GM23338 (cell line): ENCODE measurements around the gene ALX3. TPM values are rescaled to one million over a fixed set of nuclear protein-coding genes. Genes with fewer than 3 reads are reported as not detected.

Experiments
- ATAC-seq: fragments of 200-7000 bp; cut with Tn5 transposase; 3 replicates; pipeline ENCODE4 v1.9.1; 2020
- DNase-seq: peaks from one replicate; pipeline ENCODE4 v3.0.0-alpha.2; 2015; ENCODE audit warnings: low spot score
- H2AFZ ChIP-seq: fragments of 200-600 bp; sonication (generic); 2 replicates; pipeline ENCODE4 v1.8.0; 2016; ENCODE audit warnings: antibody characterized with exemption, mild to moderate bottlenecking, moderate library complexity
- H3F3A ChIP-seq: fragments of 200-600 bp; sonication (generic); replicated peaks from 2 replicates; pipeline ENCODE4 v1.8.0; 2017; ENCODE audit warnings: antibody characterized with exemption, mixed run types, low read depth
- H3K27ac ChIP-seq: fragments of 200-600 bp; sonication (generic); 2 replicates; pipeline ENCODE4 v1.6.1; 2016; ENCODE audit warnings: low read depth
- H3K27me3 ChIP-seq: fragments of 200-600 bp; sonication (generic); 2 replicates; pipeline ENCODE4 v1.8.0; 2016; ENCODE audit warnings: mild to moderate bottlenecking, mixed run types, moderate library complexity; ENCODE audit not compliant: insufficient read depth
- H3K36me3 ChIP-seq: fragments of 200-600 bp; sonication (generic); 2 replicates; pipeline ENCODE4 v1.8.0; 2016; ENCODE audit warnings: mild to moderate bottlenecking; ENCODE audit not compliant: insufficient read depth
- H3K4me1 ChIP-seq: fragments of 200-600 bp; sonication (generic); 2 replicates; pipeline ENCODE4 v1.8.0; 2016; ENCODE audit warnings: mild to moderate bottlenecking, moderate library complexity; ENCODE audit not compliant: insufficient read depth
- H3K4me2 ChIP-seq: fragments of 200-600 bp; sonication (generic); 2 replicates; pipeline ENCODE4 v1.7.1; 2017; ENCODE audit warnings: mixed run types
- H3K4me3 ChIP-seq: fragments of 200-600 bp; sonication (generic); 2 replicates; pipeline ENCODE4 v1.6.1; 2016; ENCODE audit warnings: mixed run types
- H3K79me2 ChIP-seq: fragments of 200-600 bp; sonication (generic); replicated peaks from 2 replicates; pipeline ENCODE4 v1.8.0; 2017; ENCODE audit warnings: mild to moderate bottlenecking; ENCODE audit not compliant: insufficient read depth
- H3K9me2 ChIP-seq: fragments of 200-600 bp; sonication (generic); 2 replicates; pipeline ENCODE4 v1.8.0; 2017; ENCODE audit not compliant: insufficient read depth
- H4K20me1 ChIP-seq: fragments of 200-600 bp; sonication (generic); replicated peaks from 2 replicates; pipeline ENCODE4 v1.8.0; 2017; ENCODE audit warnings: mild to moderate bottlenecking; ENCODE audit not compliant: insufficient read depth
- H3K27ac Mint-ChIP-seq: 2 replicates; pipeline ENCODE4 v1.8.0; 2020; ENCODE audit warnings: inconsistent platforms, mild to moderate bottlenecking, moderate library complexity, mixed read lengths
- H3K27me3 Mint-ChIP-seq: 3 replicates; pipeline ENCODE4 v1.8.0; 2022; ENCODE audit warnings: low read depth, mild to moderate bottlenecking, moderate library complexity, mixed read lengths, inconsistent platforms; ENCODE audit not compliant: insufficient read depth, poor library complexity
- H3K36me3 Mint-ChIP-seq: 3 replicates; pipeline ENCODE4 v1.8.0; 2021; ENCODE audit warnings: low read depth, mild to moderate bottlenecking, inconsistent platforms, moderate library complexity, mixed read lengths
- H3K4me1 Mint-ChIP-seq: 3 replicates; pipeline ENCODE4 v1.8.0; 2020; ENCODE audit warnings: mild to moderate bottlenecking, inconsistent platforms, mixed read lengths
- H3K4me3 Mint-ChIP-seq: 3 replicates; pipeline ENCODE4 v1.8.0; 2021; ENCODE audit warnings: moderate library complexity, mild to moderate bottlenecking, inconsistent platforms, mixed read lengths
- H3K9me3 Mint-ChIP-seq: 3 replicates; pipeline ENCODE4 v1.8.0; 2020; ENCODE audit warnings: moderate library complexity, mild to moderate bottlenecking, inconsistent platforms, mixed read lengths
- CREB1 ChIP-seq: fragments of 250-450 bp; sonication (Bioruptor Pico); IDR thresholded peaks from 2 replicates; pipeline ENCODE4 v1.5.0; 2020; ENCODE audit warnings: low read depth, mild to moderate bottlenecking, moderate library complexity
- CTCF ChIP-seq, 2 experiments: fragments of 200-600 bp in 1 of 2; sonication (generic) in 1 of 2; conservative IDR thresholded peaks; 2 replicates each; pipeline versions ENCODE4 v1.5.1 to v1.6.1; 2016 to 2017; ENCODE audit warnings: antibody characterized with exemption in 2 of 2, low read depth in 2 of 2, mild to moderate bottlenecking in 2 of 2, moderate library complexity in 1 of 2
- ETS1 ChIP-seq: IDR thresholded peaks from 2 replicates; pipeline ENCODE4 v1.6.1; 2016; ENCODE audit warnings: antibody characterized with exemption
- EZH2 ChIP-seq: fragments of 200-600 bp; sonication (generic); IDR thresholded peaks from one replicate; pipeline ENCODE4 v1.8.0; 2017; ENCODE audit warnings: antibody characterized with exemption, mild to moderate bottlenecking, low read depth; ENCODE audit not compliant: unreplicated experiment
- EZH2phosphoT487 ChIP-seq: fragments of 200-600 bp; sonication (generic); IDR thresholded peaks from one replicate; pipeline ENCODE4 v1.8.1; 2018; ENCODE audit warnings: antibody characterized with exemption; ENCODE audit not compliant: unreplicated experiment
- JUNB ChIP-seq: IDR thresholded peaks from one replicate; pipeline ENCODE4 v1.6.1; 2016; ENCODE audit warnings: antibody characterized with exemption; ENCODE audit not compliant: unreplicated experiment
- NANOG ChIP-seq: IDR thresholded peaks from 2 replicates; pipeline ENCODE4 v1.6.1; 2016; ENCODE audit warnings: antibody characterized with exemption, borderline replicate concordance
- POLR2AphosphoS5 ChIP-seq: IDR thresholded peaks from 2 replicates; pipeline ENCODE4 v1.6.1; 2016; ENCODE audit warnings: antibody characterized with exemption, low read depth
- REST ChIP-seq: IDR thresholded peaks from one replicate; pipeline ENCODE4 v1.6.1; 2018; ENCODE audit warnings: antibody characterized with exemption; ENCODE audit not compliant: unreplicated experiment
- STAT1 ChIP-seq: IDR thresholded peaks from one replicate; pipeline ENCODE4 v1.6.1; 2016; ENCODE audit warnings: antibody characterized with exemption; ENCODE audit not compliant: unreplicated experiment
- ZNF114 ChIP-seq: fragments of 250-450 bp; sonication (Bioruptor Pico); IDR thresholded peaks from 2 replicates; pipeline ENCODE4 v1.5.0; 2020; ENCODE audit warnings: mild to moderate bottlenecking, moderate library complexity
- ZNF331 ChIP-seq: fragments of 250-450 bp; sonication (Bioruptor Pico); IDR thresholded peaks from 2 replicates; pipeline ENCODE4 v1.5.0; 2020; ENCODE audit warnings: low read depth, mild to moderate bottlenecking, moderate library complexity
- ZNF462 ChIP-seq: fragments of 250-450 bp; sonication (Bioruptor Pico); IDR thresholded peaks from 2 replicates; pipeline ENCODE4 v1.5.0; 2020; ENCODE audit warnings: mild to moderate bottlenecking, moderate library complexity
- polyA plus RNA-seq: library from polyadenylated mRNA; unstranded; fragments of >200 nt; fragmentation: Nextera tagmentation; extraction: Ambion mirVana; gene quantifications from 2 replicates; pipeline ENCODE4 v1.2.1, GENCODE V29; 2016
- total RNA-seq: library from RNA; depleted of rRNA; stranded (reverse); fragments of >200 nt; shearing (Covaris generic); gene quantifications from 2 replicates; pipeline ENCODE4 v1.2.3, GENCODE V29; 2014

Gene ALX3
- total and polyA plus RNA-seq, 2 experiments from 2014 or later, result not detected

GRCh38 chr1:110088739-110089316 lies 18.4 kb upstream of the ALX3 start:
- H3K4me2 ChIP-seq, result no peak overlapping the region
- no peak for TF ChIP-seq EZH2
- TF ChIP-seq STAT1, result no peak
- no peak for TF ChIP-seq NANOG
- TF ChIP-seq CTCF (conservative IDR thresholded peaks at IDR 0.05; ENCODE audit: low read depth in 2 of 2), result no peak
- no peak for TF ChIP-seq ETS1
- no peak for TF ChIP-seq JUNB
- no peak for TF ChIP-seq ZNF331 (CRISPR knock-in tag)
- TF ChIP-seq ZNF462 (CRISPR knock-in tag), result no peak
- TF ChIP-seq REST, result no peak
- no peak for TF ChIP-seq POLR2AphosphoS5
- no peak for TF ChIP-seq ZNF114 (CRISPR knock-in tag)
- no peak for TF ChIP-seq EZH2phosphoT487
- no peak for TF ChIP-seq CREB1 (CRISPR knock-in tag)
- peaks cover 7% of the 10 kb centered on the region; the same call in 1 of the 2 replicates for H4K20me1 ChIP-seq
- no peak overlapping the region for H3K4me3 ChIP-seq
- no peaks in the 10 kb centered on the region for H3K36me3 ChIP-seq
- no peaks in the 10 kb centered on the region for H3K79me2 ChIP-seq
- Mint-ChIP-seq H3K36me3 (no peaks in the 10 kb centered on the region; the same call in 2 of the 3 replicates), H3K27ac (no peak overlapping the region), H3K9me3 (no peaks in the 10 kb centered on the region), H3K27me3 (peaks cover 44% of the 10 kb centered on the region), H3K4me1 (peaks cover 22% of the 10 kb centered on the region), H3K4me3 (no peak overlapping the region)
- H3K4me1 ChIP-seq, result peaks cover 10% of the 10 kb centered on the region
- H3K27ac ChIP-seq, result no peak overlapping the region
- ATAC-seq, result no peak
- no peak overlapping the region for H2AFZ ChIP-seq
- H3K9me2 ChIP-seq, result no peaks in the 10 kb centered on the region
- no peak for DNase-seq
- no peaks in the 10 kb centered on the region for H3F3A ChIP-seq
- peaks cover 42% of the 10 kb centered on the region for H3K27me3 ChIP-seq
